Gastrocnemius medialis (tissue), 4 donors: Measurements from ENCODE around the gene MMS22L.

Experiments
- CTCF ChIP-seq, 5 experiments: fragments of 450-650 bp in 3 of 5; fragments of 200-600 bp in 2 of 5; sonication (generic) in 2 of 5; IDR thresholded peaks in 4 of 5; conservative IDR thresholded peaks in 1 of 5; 1 replicate in 4 of 5; 2 replicates in 1 of 5; pipeline ENCODE4 v1.5.1; 2016 to 2019; ENCODE audit warnings: antibody characterized with exemption in 5 of 5, mild to moderate bottlenecking in 3 of 5, moderate library complexity in 3 of 5
- POLR2A ChIP-seq, 2 donors: fragments of 450-650 bp; IDR thresholded peaks; one replicate each; pipeline ENCODE4 v1.6.1; 2017; ENCODE audit warnings: antibody characterized with exemption in 2 of 2, mild to moderate bottlenecking in 2 of 2, moderate library complexity in 2 of 2

DNA sequence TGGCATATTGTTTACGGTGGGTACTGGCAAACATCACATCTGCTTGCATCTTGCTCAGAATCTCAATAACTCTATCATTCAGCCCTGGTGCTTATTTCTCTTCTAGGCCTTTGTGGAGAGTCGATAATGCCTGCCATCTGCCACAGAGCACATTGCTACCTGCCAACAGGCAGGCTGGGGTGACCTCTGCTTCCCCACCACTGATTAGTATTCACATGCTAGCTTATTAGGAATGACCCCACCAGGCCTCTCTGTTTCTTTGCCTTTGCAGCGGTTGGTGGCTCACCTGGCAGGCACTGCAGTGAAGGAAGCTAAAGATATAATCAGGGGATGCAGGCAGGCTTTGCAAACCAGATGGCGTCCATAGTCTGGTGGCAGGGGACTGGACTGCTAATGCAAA, 154.5 kb downstream of the MMS22L start:
- TF ChIP-seq CTCF (IDR thresholded peaks at IDR 0.05 in 4 of 5, conservative IDR thresholded peaks at IDR 0.05 in 1 of 5) (no peak), POLR2A (IDR thresholded peaks at IDR 0.05) (no peak)
